GM10266 (cell line): ENCODE data around the gene HDAC4.

ENCODE experiments used
- DNase-seq: peaks from one replicate; pipeline ENCODE4 v3.0.0; 2012; ENCODE audit errors: extremely low spot score
- TF ChIP-seq, protein P1 (sequence below): IDR thresholded peaks from 2 replicates; pipeline ENCODE4 v1.5.1; 2012; ENCODE audit warnings: mild to moderate bottlenecking, low read depth; ENCODE audit not compliant: control insufficient read depth, insufficient read depth; ENCODE audit errors: missing control alignments

Gene HDAC4

DNA sequence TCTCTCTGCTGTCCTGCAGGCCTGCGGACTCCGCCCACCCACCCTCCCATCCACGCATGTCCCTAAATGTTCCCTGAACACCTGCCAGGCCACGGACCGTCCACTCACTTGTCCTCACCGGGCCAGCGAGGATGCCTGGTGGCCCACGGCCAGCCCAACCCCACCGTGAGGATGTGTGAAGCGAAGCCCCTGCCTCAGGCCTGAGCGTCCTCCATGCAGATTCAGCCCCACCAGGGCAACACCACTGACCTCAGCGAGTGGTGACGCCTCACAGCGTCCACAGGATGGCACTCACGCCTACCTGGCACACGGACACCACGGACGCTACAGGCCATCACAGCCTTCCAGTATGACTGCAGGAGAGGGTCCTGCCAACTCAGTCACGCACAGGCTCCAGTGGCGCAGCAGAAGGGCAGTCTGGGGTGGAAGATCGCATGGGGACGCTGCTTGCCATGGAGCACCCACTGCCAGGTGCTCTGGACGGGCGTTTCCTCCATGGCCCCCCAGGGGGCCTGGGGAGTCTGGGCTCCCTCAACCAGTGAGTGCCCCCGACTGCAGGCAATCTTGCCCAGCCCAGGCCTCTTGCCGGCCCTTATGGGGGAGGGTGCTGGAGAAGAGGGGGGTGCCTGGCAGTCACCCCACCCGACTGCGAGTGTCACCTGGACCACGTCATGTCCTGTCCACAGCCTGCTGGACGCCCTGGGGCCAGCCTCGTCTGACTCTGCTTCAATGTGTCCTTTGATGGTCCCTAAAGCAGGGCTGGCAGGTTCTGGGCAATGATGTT is 25.4 kb downstream of the HDAC4 start:
- DNase-seq, result no peak
- TF ChIP-seq, protein P1, sequence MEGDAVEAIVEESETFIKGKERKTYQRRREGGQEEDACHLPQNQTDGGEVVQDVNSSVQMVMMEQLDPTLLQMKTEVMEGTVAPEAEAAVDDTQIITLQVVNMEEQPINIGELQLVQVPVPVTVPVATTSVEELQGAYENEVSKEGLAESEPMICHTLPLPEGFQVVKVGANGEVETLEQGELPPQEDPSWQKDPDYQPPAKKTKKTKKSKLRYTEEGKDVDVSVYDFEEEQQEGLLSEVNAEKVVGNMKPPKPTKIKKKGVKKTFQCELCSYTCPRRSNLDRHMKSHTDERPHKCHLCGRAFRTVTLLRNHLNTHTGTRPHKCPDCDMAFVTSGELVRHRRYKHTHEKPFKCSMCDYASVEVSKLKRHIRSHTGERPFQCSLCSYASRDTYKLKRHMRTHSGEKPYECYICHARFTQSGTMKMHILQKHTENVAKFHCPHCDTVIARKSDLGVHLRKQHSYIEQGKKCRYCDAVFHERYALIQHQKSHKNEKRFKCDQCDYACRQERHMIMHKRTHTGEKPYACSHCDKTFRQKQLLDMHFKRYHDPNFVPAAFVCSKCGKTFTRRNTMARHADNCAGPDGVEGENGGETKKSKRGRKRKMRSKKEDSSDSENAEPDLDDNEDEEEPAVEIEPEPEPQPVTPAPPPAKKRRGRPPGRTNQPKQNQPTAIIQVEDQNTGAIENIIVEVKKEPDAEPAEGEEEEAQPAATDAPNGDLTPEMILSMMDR, result no peak

DNA sequence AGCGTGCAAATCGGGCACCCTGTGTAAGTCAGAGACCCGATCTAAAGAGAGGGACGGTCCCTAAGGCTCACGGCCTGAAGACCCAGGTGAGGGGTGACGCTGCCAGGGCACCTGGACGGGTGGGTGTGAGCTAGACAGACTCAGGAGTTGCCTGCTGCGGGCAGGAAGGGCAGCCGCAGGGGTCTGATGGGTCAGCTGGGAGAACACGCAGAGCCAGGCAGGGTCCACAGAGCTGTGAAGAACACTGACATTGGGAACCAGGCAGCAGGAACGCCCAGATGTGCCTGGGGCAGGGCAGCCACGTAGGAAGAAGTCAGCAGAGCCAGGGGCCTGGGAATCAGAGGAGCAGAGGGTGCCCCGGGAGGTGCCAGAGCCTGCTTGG is 25.9 kb downstream of the HDAC4 start:
- TF ChIP-seq, protein P1, result no peak
- no peak for DNase-seq

DNA sequence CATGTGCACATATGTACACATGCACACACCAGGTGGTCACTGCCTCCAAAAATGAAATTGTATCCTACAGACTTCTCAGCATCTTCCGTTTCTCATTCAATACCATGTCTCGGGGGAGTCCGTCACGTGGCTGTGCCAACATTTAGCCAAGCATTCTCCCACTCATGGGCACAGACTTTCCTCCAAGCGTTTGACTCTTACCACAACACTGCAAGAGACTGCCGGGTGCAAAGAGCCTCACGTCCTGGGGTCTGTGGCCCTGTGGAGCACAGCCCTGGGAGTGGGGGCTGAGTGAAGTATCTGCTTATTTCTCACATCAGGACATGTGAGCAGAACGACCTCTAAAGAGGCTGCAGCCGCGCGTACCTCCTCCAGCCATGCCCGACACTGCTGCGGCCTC is 28.0 kb downstream of the HDAC4 start:
- TF ChIP-seq, protein P1, result no peak

DNA sequence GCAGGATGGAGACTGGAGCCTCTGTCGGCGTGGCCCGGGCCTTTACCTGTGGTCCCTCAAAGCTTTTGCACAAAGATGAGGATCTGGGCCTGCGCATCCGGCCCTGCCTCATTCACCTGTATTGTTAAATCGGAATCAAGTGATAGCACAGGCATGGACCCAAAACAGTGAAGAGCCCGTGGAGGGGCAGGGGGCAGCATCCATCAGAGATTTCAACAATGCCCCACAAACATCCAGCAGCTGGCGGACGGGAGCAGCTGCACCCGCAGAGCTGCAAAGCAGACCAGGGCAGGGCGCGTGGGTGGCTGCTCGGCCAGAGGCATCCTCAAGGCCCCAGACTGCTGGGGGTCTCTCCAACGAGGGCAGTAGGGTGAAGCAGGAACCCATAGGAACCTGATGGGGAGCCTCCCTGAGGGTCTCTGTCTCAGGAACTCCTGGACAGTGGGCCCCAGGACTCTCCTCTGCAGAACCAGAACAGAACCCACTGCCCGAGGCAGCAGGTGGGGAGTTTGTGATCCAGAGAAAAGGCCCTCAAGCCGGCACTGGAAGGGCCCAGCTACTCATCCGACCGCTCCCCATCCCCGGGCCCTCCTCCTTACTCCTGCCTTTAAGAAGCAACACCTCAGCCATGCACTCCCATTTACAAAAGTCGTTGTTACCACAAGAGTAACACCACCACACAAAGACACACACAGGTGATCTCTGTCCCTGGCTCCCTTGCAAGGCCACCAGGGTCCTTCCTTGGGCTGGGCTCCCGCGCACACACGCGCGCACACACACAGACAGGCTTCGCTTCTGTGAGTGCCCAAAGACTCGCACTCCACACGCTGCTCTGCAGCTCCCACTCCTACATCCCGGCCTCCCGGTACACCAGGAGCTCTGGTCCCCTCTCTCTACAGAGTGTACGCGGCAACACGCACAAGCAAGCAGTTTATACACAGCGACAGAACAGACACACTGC is 28.8 kb downstream of the HDAC4 start:
- TF ChIP-seq, protein P1, result no peak
- no peak for DNase-seq

More for the DNA sequence above, 28.0 kb downstream of the HDAC4 start:
- DNase-seq, result no peak

DNA sequence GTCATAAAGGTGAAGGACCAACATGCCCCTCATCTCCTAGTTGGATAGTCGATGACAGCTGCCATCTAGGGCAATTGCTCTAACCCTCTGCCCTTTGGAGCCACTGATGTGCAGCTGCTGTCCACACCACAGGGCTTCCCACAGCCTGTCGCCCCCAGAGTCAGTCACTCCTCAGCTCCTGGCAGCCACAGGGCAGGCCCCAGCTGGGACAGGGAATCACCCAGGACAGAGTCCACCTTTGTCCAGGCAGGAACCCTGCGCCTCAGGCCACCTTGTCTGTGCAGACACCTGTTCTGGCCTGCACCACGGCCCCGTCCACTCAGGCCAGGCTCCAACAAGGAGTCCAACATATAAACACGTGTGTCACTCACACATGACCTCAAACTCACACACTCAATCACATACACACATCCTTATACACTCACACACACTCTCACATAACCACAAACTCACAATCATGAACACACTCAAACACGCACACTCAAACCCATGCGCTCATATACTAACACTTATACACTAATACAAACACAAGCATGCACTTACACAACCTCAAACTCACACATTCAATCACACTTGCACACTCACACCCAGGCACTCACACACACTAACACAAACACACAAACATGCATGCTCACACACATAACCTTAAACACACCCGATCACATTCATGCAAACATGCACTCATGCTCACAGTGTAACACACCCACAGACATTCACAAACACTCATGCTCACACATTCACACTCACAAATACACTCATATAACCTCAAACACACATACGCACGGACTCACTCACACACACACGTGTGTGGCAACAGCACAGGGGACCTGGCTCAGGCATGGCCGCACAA is 29.7 kb downstream of the HDAC4 start:
- TF ChIP-seq, protein P1, result no peak
- no peak for DNase-seq

DNA sequence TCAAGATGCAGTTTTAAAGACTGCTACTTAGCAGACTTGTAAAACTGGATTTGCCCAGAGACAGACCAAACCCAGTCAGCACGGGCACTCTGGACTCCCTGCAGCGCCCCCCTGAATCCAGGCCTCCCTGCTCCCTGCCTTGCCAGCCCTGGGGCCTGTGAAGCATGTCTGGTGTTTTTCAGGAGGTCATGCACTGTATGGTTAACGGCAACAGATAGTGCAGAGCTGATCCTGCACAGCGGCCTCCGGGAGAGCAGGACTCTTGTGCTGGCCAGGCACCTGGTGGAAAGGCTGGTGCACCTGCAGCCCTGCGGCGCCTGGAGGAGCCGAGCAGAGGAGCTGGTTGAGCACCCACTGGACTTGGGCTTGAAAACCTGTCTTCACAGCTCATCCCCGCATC is 30.4 kb downstream of the HDAC4 start:
- no peak for DNase-seq
- TF ChIP-seq, protein P1, result no peak
